ENCODE results near the gene BORCS8. TPM values are rescaled to one million over a fixed set of nuclear protein-coding genes. Genes with fewer than 3 reads are reported as not detected.

BORCS8 gene
- total and polyA plus RNA-seq, 2 of the 13 experiments (the other 11 are each of a cell fraction or from before 2014, with no cell fraction given), result 9.6 to 13.3 TPM

- TF ChIP-seq ZNF670 (CRISPR knock-in tag; IDR thresholded peaks at IDR 0.05; ENCODE audit: borderline replicate concordance) (peak; percentile 78; the same call in 1 of the 2 replicates), NR2C2 (CRISPR knock-in tag; IDR thresholded peaks at IDR 0.05; ENCODE audit: borderline replicate concordance) (peak; percentile 87), ZNF557 (CRISPR knock-in tag; IDR thresholded peaks at IDR 0.05) (no peak), PCBP1 (IDR thresholded peaks at IDR 0.05; ENCODE audit: borderline replicate concordance, low read depth, low read length) (peak; percentile 97), ZNF772 (CRISPR knock-in tag; IDR thresholded peaks at IDR 0.05) (peak; percentile 84; the same call in 1 of the 2 replicates), RFXANK (CRISPR knock-in tag; IDR thresholded peaks at IDR 0.05) (no peak), MXD4 (CRISPR knock-in tag; IDR thresholded peaks at IDR 0.05) (peak; percentile 73), ZNF691 (CRISPR knock-in tag; IDR thresholded peaks at IDR 0.05; ENCODE audit: borderline replicate concordance, low read depth) (0 out of 2 replicates have a peak, but pooled peaks have one; percentile 31), ZNF501 (CRISPR knock-in tag; IDR thresholded peaks at IDR 0.05) (peak; percentile 96), SMARCE1 (IDR thresholded peaks at IDR 0.05; ENCODE audit: borderline replicate concordance) (no peak), ZNF598 (CRISPR knock-in tag; IDR thresholded peaks at IDR 0.05; ENCODE audit: borderline replicate concordance) (peak; percentile 70; the same call in 1 of the 2 replicates), ZNF589 (CRISPR knock-in tag; conservative IDR thresholded peaks at IDR 0.05) (no peak), AHDC1 (CRISPR knock-in tag; IDR thresholded peaks at IDR 0.05; ENCODE audit: borderline replicate concordance) (peak; percentile 28; the same call in 1 of the 2 replicates), DMTF1 (CRISPR knock-in tag; IDR thresholded peaks at IDR 0.05) (peak; percentile 58; the same call in 1 of the 2 replicates), TSC22D2 (CRISPR knock-in tag; IDR thresholded peaks at IDR 0.05; ENCODE audit: borderline replicate concordance) (peak; percentile 75; the same call in 1 of the 2 replicates), ZNF605 (CRISPR knock-in tag; IDR thresholded peaks at IDR 0.05) (peak; percentile 73), ATF6 (CRISPR knock-in tag; conservative IDR thresholded peaks at IDR 0.05) (0 out of 2 replicates have a peak, but pooled peaks have one; percentile 36), CENPX (CRISPR knock-in tag; IDR thresholded peaks at IDR 0.05) (no peak)
These were observed at the start of gene BORCS8, which contains the start of gene RFXANK (continued) for GRCh38 chr19:19192078-19192882.
